Suprapubic skin (tissue), 4 donors: ENCODE data around the gene DLX2.

ENCODE experiments used
- CTCF ChIP-seq, 2 donors: fragments of 200-600 bp in 1 of 2; fragments of 450-650 bp in 1 of 2; sonication (generic) in 1 of 2; IDR thresholded peaks; one replicate each; pipeline ENCODE4 v1.5.1; 2016 to 2019; ENCODE audit warnings: antibody characterized with exemption in 2 of 2, mild to moderate bottlenecking in 1 of 2, moderate library complexity in 1 of 2
- EP300 ChIP-seq: sonication (generic); formaldehyde crosslinking; IDR thresholded peaks from one replicate; pipeline ENCODE4 v1.6.1; 2017; ENCODE audit warnings: antibody characterized with exemption
- POLR2AphosphoS5 ChIP-seq, 3 donors: sonication (generic); formaldehyde crosslinking; IDR thresholded peaks; one replicate each; pipeline ENCODE4 v1.6.1; 2017; ENCODE audit warnings: antibody characterized with exemption in 3 of 3

- TF ChIP-seq EP300 (no peak), POLR2AphosphoS5 (IDR thresholded peaks at IDR 0.05) (no peak), CTCF (IDR thresholded peaks at IDR 0.05) (no peak)
Measured at GRCh38 chr2:172072303-172072702, 30.4 kb downstream of the DLX2 start.
